ENCODE results near the gene MCOLN3.

Gene MCOLN3

GRCh38 chr1:85070972-85071492, 22.7 kb upstream of the MCOLN3 start:
- no peak for TF ChIP-seq CTCF (IDR thresholded peaks at IDR 0.05; ENCODE audit: insufficient read depth, low read length, poor library complexity, severe bottlenecking)
- Histone ChIP-seq H3K4me3 (replicated peaks; ENCODE audit: low read depth, low read length) (no peak overlapping the region), H3K36me3 (ENCODE audit: control insufficient read depth, insufficient read depth, low read length) (no peaks in the 10 kb centered on the region), H3K27me3 (replicated peaks; ENCODE audit: control insufficient read depth, insufficient read depth, low read length) (no peaks in the 10 kb centered on the region)
- DNase-seq (ENCODE audit: extremely low read depth, insufficient read length): no peak

- TF ChIP-seq CTCF (IDR thresholded peaks at IDR 0.05; ENCODE audit: insufficient read depth, low read length, poor library complexity, severe bottlenecking): no peak
These were observed 20.5 kb upstream of the MCOLN3 start for GRCh38 chr1:85068846-85069245.

GRCh38 chr1:85065550-85065949, 17.2 kb upstream of the MCOLN3 start:
- no peak for DNase-seq (ENCODE audit: extremely low read depth, insufficient read length)
- no peak for TF ChIP-seq CTCF (IDR thresholded peaks at IDR 0.05; ENCODE audit: insufficient read depth, low read length, poor library complexity, severe bottlenecking)

More at GRCh38 chr1:85068846-85069245, 20.5 kb upstream of the MCOLN3 start:
- Histone ChIP-seq H3K4me3 (replicated peaks; ENCODE audit: low read depth, low read length) (no peak overlapping the region), H3K36me3 (ENCODE audit: control insufficient read depth, insufficient read depth, low read length) (no peaks in the 10 kb centered on the region), H3K27me3 (replicated peaks; ENCODE audit: control insufficient read depth, insufficient read depth, low read length) (no peaks in the 10 kb centered on the region)
- DNase-seq (ENCODE audit: extremely low read depth, insufficient read length): no peak

GRCh38 chr1:85062425-85063026, 14.2 kb upstream of the MCOLN3 start:
- no peaks in the 10 kb centered on the region for H3K36me3 ChIP-seq (ENCODE audit: control insufficient read depth, insufficient read depth, low read length)
- no peak for TF ChIP-seq CTCF (IDR thresholded peaks at IDR 0.05; ENCODE audit: insufficient read depth, low read length, poor library complexity, severe bottlenecking)
- H3K4me3 ChIP-seq (replicated peaks; ENCODE audit: low read depth, low read length): peak overlapping the region; percentile 60
- DNase-seq (ENCODE audit: extremely low read depth, insufficient read length): no peak
- H3K27me3 ChIP-seq (replicated peaks; ENCODE audit: control insufficient read depth, insufficient read depth, low read length): no peaks in the 10 kb centered on the region

More at GRCh38 chr1:85065550-85065949, 17.2 kb upstream of the MCOLN3 start:
- Histone ChIP-seq H3K36me3 (ENCODE audit: control insufficient read depth, insufficient read depth, low read length) (no peaks in the 10 kb centered on the region), H3K4me3 (replicated peaks; ENCODE audit: low read depth, low read length) (no peak overlapping the region), H3K27me3 (replicated peaks; ENCODE audit: control insufficient read depth, insufficient read depth, low read length) (no peaks in the 10 kb centered on the region)

- Histone ChIP-seq H3K4me3 (replicated peaks; ENCODE audit: low read depth, low read length) (peak overlapping the region; percentile 60), H3K27me3 (replicated peaks; ENCODE audit: control insufficient read depth, insufficient read depth, low read length) (no peaks in the 10 kb centered on the region), H3K36me3 (ENCODE audit: control insufficient read depth, insufficient read depth, low read length) (no peaks in the 10 kb centered on the region)
- peak; percentile 79 for DNase-seq (ENCODE audit: extremely low read depth, insufficient read length)
- no peak for TF ChIP-seq CTCF (IDR thresholded peaks at IDR 0.05; ENCODE audit: insufficient read depth, low read length, poor library complexity, severe bottlenecking)
These were observed 13.6 kb upstream of the MCOLN3 start for GRCh38 chr1:85061711-85062424.
